HCT116 (cell line): ENCODE data around the gene KRT39. TPM values are rescaled to one million over a fixed set of nuclear protein-coding genes. Genes with fewer than 3 reads are reported as not detected.

Experiments
- ATAC-seq: fragments of 200-7000 bp; cut with Tn5 transposase; 2 replicates; pipeline ENCODE4 v1.9.1; 2020; ENCODE audit warnings: mild to moderate bottlenecking, moderate library complexity
- BruUV-seq: library from RNA; stranded (reverse); fragments of 400-500 nt; replicated peaks from 2 replicates; lab custom pipeline; 2021; lab: Mats Ljungman, UMichigan
- CTCF ChIA-PET: fragments of 300-600 bp; sonication (Branson Sonifier 250); formaldehyde crosslinking; loops from one replicate; lab custom pipeline; 2021; ENCODE audit warnings: antibody characterized with exemption; lab: Charles Lee
- POLR2A ChIA-PET: fragments of 300-600, 350-600 bp; sonication (Branson Sonifier 250); formaldehyde crosslinking; loops from one replicate; lab custom pipeline; 2021; ENCODE audit warnings: antibody characterized with exemption; lab: Charles Lee
- RAD21 ChIA-PET, 2 experiments: fragments of 300-600 bp; sonication (Branson Sonifier 250); formaldehyde crosslinking; loops; one replicate each; lab custom pipeline; 2023; ENCODE audit warnings: low total read pairs in 2 of 2; ENCODE audit not compliant: uncharacterized antibody in 2 of 2, unreplicated experiment in 2 of 2, low non-redundant PET in 1 of 2; lab: Charles Lee
- DNase-seq: peaks from one replicate; pipeline ENCODE4 v3.0.0-alpha.2; 2010; ENCODE audit warnings: low read depth, low spot score
- H2AFZ ChIP-seq: fragments of 200-600 bp; shearing (Covaris generic), sonication (generic); 2 replicates; pipeline ENCODE4 v1.6.1; 2017; ENCODE audit warnings: low read depth, mixed run types, mixed read lengths, antibody characterized with exemption, low read length; ENCODE audit not compliant: poor library complexity, severe bottlenecking
- H3K27ac ChIP-seq: 2 replicates; pipeline ENCODE4 v1.5.1; 2012; ENCODE audit warnings: low read depth, low read length
- H3K27me3 ChIP-seq: fragments of 200-600 bp; sonication (generic); 2 replicates; pipeline ENCODE4 v1.6.1; 2016; ENCODE audit warnings: mixed run types, low read length, mixed read lengths; ENCODE audit not compliant: insufficient read depth
- H3K36me3 ChIP-seq, 2 experiments: fragments of 200-500 bp in 1 of 2; fragments of 200-600 bp in 1 of 2; sonication (Bioruptor generic) in 1 of 2; sonication (generic) in 1 of 2; 2 replicates each; pipeline versions ENCODE4 v1.5.1 to v1.6.1; 2014 to 2016; ENCODE audit warnings: low read length in 2 of 2, inconsistent platforms in 1 of 2, mixed read lengths in 1 of 2, mixed run types in 1 of 2; ENCODE audit not compliant: insufficient read depth in 2 of 2, control insufficient read depth in 1 of 2
- H3K4me1 ChIP-seq, 2 experiments: fragments of 200-600 bp in 1 of 2; sonication (generic) in 1 of 2; 2 replicates each; pipeline versions ENCODE4 v1.5.1 to v1.6.1; 2012 to 2017; ENCODE audit warnings: low read length in 2 of 2, inconsistent platforms in 1 of 2, mild to moderate bottlenecking in 1 of 2, mixed read lengths in 1 of 2, mixed run types in 1 of 2, moderate library complexity in 1 of 2; ENCODE audit not compliant: insufficient read depth in 2 of 2, control insufficient read depth in 1 of 2
- H3K4me2 ChIP-seq: fragments of 200-600 bp; sonication (generic); 2 replicates; pipeline ENCODE4 v1.6.1; 2017; ENCODE audit warnings: mixed run types, low read length, mixed read lengths
- H3K4me3 ChIP-seq, 2 experiments: fragments of 200-600 bp in 1 of 2; sonication (generic) in 1 of 2; replicated peaks in 1 of 2; 2 replicates each; pipeline ENCODE4 v1.5.1; 2011 to 2016; ENCODE audit warnings: low read length in 2 of 2, control low read depth in 1 of 2, low read depth in 1 of 2, mild to moderate bottlenecking in 1 of 2, mixed read lengths in 1 of 2, mixed run types in 1 of 2
- H3K79me2 ChIP-seq: fragments of 200-600 bp; sonication (generic); 2 replicates; pipeline ENCODE4 v1.6.1; 2017; ENCODE audit warnings: mild to moderate bottlenecking, mixed run types, low read length, moderate library complexity, mixed read lengths; ENCODE audit not compliant: insufficient read depth
- H3K9ac ChIP-seq: fragments of 200-600 bp; sonication (generic); 2 replicates; pipeline ENCODE4 v1.6.1; 2016; ENCODE audit warnings: low read length, mixed read lengths
- H3K9me2 ChIP-seq: fragments of 200-600 bp; sonication (generic), shearing (Covaris generic); 2 replicates; pipeline ENCODE4 v1.6.1; 2017; ENCODE audit warnings: mixed run types, mild to moderate bottlenecking, moderate library complexity; ENCODE audit not compliant: insufficient read depth
- H3K9me3 ChIP-seq, 2 experiments: fragments of 200-500 bp in 1 of 2; fragments of 200-600 bp in 1 of 2; sonication (Bioruptor generic) in 1 of 2; sonication (generic) in 1 of 2; 2 replicates each; pipeline ENCODE4 v1.6.1; 2014 to 2017; ENCODE audit warnings: low read length in 2 of 2, mixed read lengths in 2 of 2, inconsistent platforms in 1 of 2, low read depth in 1 of 2, mild to moderate bottlenecking in 1 of 2, mixed run types in 1 of 2, moderate library complexity in 1 of 2; ENCODE audit not compliant: control insufficient read depth in 1 of 2, insufficient read depth in 1 of 2
- H4K20me1 ChIP-seq: fragments of 200-600 bp; sonication (generic), shearing (Covaris generic); 2 replicates; pipeline ENCODE4 v1.6.1; 2017; ENCODE audit warnings: mixed run types, mild to moderate bottlenecking, moderate library complexity; ENCODE audit not compliant: insufficient read depth
- ATF3 ChIP-seq: IDR thresholded peaks from 2 replicates; pipeline ENCODE4 v1.6.1; 2012
- CBX3 ChIP-seq: IDR thresholded peaks from 2 replicates; pipeline ENCODE4 v1.6.1; 2012; ENCODE audit warnings: low read depth
- CEBPB ChIP-seq: IDR thresholded peaks from 2 replicates; pipeline ENCODE4 v1.6.1; 2012; ENCODE audit warnings: low read depth
- EGR1 ChIP-seq: IDR thresholded peaks from 2 replicates; pipeline ENCODE4 v1.6.1; 2012; ENCODE audit warnings: low read depth
- ELF1 ChIP-seq: IDR thresholded peaks from 2 replicates; pipeline ENCODE4 v1.6.1; 2012; ENCODE audit warnings: low read depth, borderline replicate concordance
- EZH2 ChIP-seq: fragments of 200-600 bp; sonication (generic); IDR thresholded peaks from 2 replicates; pipeline ENCODE4 v1.6.1; 2017; ENCODE audit warnings: antibody characterized with exemption, mixed run types
- EZH2phosphoT487 ChIP-seq: fragments of 200-600 bp; IDR thresholded peaks from 2 replicates; pipeline ENCODE4 v1.6.1; 2018; ENCODE audit warnings: antibody characterized with exemption, borderline replicate concordance
- FOSL1 ChIP-seq: IDR thresholded peaks from 2 replicates; pipeline ENCODE4 v1.6.1; 2012; ENCODE audit warnings: low read depth
- JUND ChIP-seq: IDR thresholded peaks from 2 replicates; pipeline ENCODE4 v1.6.1; 2012
- POLR2A ChIP-seq: IDR thresholded peaks from 2 replicates; pipeline ENCODE4 v1.7.0; 2011; ENCODE audit warnings: borderline replicate concordance; ENCODE audit not compliant: insufficient read depth, insufficient read length; ENCODE audit errors: extremely low read depth
- POLR2AphosphoS5 ChIP-seq: IDR thresholded peaks from 2 replicates; pipeline ENCODE4 v1.6.1; 2011; ENCODE audit warnings: mild to moderate bottlenecking, low read depth, low read length, moderate library complexity
- RAD21 ChIP-seq: IDR thresholded peaks from 2 replicates; pipeline ENCODE4 v1.6.1; 2012; ENCODE audit warnings: low read depth, mild to moderate bottlenecking
- REST ChIP-seq: IDR thresholded peaks from 2 replicates; pipeline ENCODE4 v1.6.1; 2012; ENCODE audit warnings: low read depth
- SIN3A ChIP-seq: IDR thresholded peaks from 2 replicates; pipeline ENCODE4 v1.6.1; 2012; ENCODE audit warnings: low read depth
- SP1 ChIP-seq: IDR thresholded peaks from 2 replicates; pipeline ENCODE4 v1.6.1; 2012; ENCODE audit warnings: low read depth
- TCF7L2 ChIP-seq: IDR thresholded peaks from 2 replicates; pipeline ENCODE4 v1.7.0; 2011; ENCODE audit warnings: borderline replicate concordance, inconsistent platforms; ENCODE audit not compliant: insufficient read depth, insufficient read length; ENCODE audit errors: extremely low read depth
- YY1 ChIP-seq: IDR thresholded peaks from 2 replicates; pipeline ENCODE4 v1.6.1; 2011; ENCODE audit warnings: low read length, low read depth, moderate library complexity, mild to moderate bottlenecking; ENCODE audit not compliant: insufficient replicate concordance; ENCODE audit errors: extremely low read depth
- ZBTB33 ChIP-seq: IDR thresholded peaks from 2 replicates; pipeline ENCODE4 v1.6.1; 2011; ENCODE audit warnings: mild to moderate bottlenecking, low read length, moderate library complexity; ENCODE audit not compliant: insufficient replicate concordance; ENCODE audit errors: extremely low read depth
- ZFX ChIP-seq: fragments of 450-650 bp; IDR thresholded peaks from 2 replicates; pipeline ENCODE4 v1.6.1; 2017
- ZNF274 ChIP-seq: fragments of 200-500 bp; sonication (Bioruptor generic); IDR thresholded peaks from 2 replicates; pipeline ENCODE4 v1.6.1; 2014; ENCODE audit warnings: mild to moderate bottlenecking, low read depth, low read length, inconsistent platforms
- intact Hi-C: fragments of 100-400 bp; cut with micrococcal nuclease; formaldehyde crosslinking; loops from 2 replicates; pipeline ENCODE4 v1.10.0; 2022
- total RNA-seq: library from RNA; stranded (reverse); gene quantifications from one replicate; pipeline ENCODE4 v1.2.1, GENCODE V29; 2021; ENCODE audit not compliant: unreplicated experiment
- TF ChIP-seq, protein P1 (sequence below), 3 experiments: fragments of 200-600 bp in 1 of 3; sonication (generic) in 1 of 3; IDR thresholded peaks in 2 of 3; conservative IDR thresholded peaks in 1 of 3; 2 replicates each; pipeline ENCODE4 v1.5.1; 2012 to 2017; ENCODE audit warnings: low read depth in 2 of 3, low read length in 2 of 3, antibody characterized with exemption in 1 of 3, borderline replicate concordance in 1 of 3, control low read depth in 1 of 3, mild to moderate bottlenecking in 1 of 3, mixed read lengths in 1 of 3, mixed run types in 1 of 3, moderate library complexity in 1 of 3; ENCODE audit not compliant: insufficient read depth in 1 of 3

The KRT39 gene
- total RNA-seq, 1 experiment from 2014 or later = not detected

DNA sequence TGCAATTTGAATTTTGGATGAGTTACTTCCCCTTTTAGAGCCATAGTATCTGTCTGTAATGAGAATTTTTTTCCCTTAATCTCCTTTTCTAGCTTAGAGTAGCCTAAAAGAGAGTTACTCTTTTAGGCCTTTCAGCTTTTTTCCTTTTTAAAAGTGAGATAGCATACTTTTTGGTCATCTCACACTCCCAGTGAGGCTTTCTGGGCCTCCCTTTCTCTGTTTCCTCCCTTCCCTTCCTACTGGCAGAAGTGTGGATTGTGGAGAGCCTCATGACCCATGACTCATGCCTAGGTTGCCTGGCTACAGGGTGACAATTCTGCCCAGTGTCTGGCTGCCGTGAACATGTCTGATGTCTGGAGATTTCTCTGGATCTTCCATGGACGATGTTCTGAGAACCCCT lies 44.5 kb downstream of the KRT39 start:
- H3K79me2 ChIP-seq = no peaks in the 10 kb centered on the region
- peak overlapping the region; percentile 74 for H2AFZ ChIP-seq
- ATAC-seq = peak; percentile 96
- H3K27me3 ChIP-seq = no peaks in the 10 kb centered on the region
- H3K36me3 ChIP-seq = peaks cover 0 to 6% of the 10 kb centered on the region in 2 experiments; a peak in 1 of 4 replicates
- no peaks in the 10 kb centered on the region for H3K9me3 ChIP-seq
- DNase-seq = no peak
- H4K20me1 ChIP-seq = no peaks in the 10 kb centered on the region
- ChIA-PET POLR2A (no interaction called here), RAD21 (no interaction called here), CTCF (interaction anchor here (1.3 kb wide), 1 partner anchor 13 kb away, joined by 3 read pairs; no protein-coding TSS in a partner anchor)
- H3K9me2 ChIP-seq = no peaks in the 10 kb centered on the region
- H3K4me3 ChIP-seq = 0 out of 4 replicates have a peak overlapping the region, but pooled peaks of 1 of the 2 experiments have one; percentile 5
- H3K27ac ChIP-seq = peak overlapping the region; percentile 69
- peaks cover 20 to 40% of the 10 kb centered on the region in 2 experiments for H3K4me1 ChIP-seq
- BruUV-seq = TSS peak; percentile 44
- intact Hi-C loops = no loop called here
- peak overlapping the region; percentile 53 for H3K9ac ChIP-seq
- peak overlapping the region; percentile 55 for H3K4me2 ChIP-seq
- TF ChIP-seq POLR2AphosphoS5 (no peak), RAD21 (no peak), ZNF274 (no peak), EZH2phosphoT487 (no peak), TCF7L2 (no peak), ELF1 (no peak), SIN3A (no peak), ATF3 (no peak), JUND (peak; percentile 71), SP1 (0 out of 2 replicates have a peak, but pooled peaks have one; percentile 35), YY1 (peak; percentile 22), FOSL1 (peak; percentile 70), EZH2 (no peak), ZFX (peak; percentile 48; the same call in 1 of the 2 replicates), CEBPB (no peak), ZBTB33 (no peak), EGR1 (no peak), POLR2A (no peak), CBX3 (peak; percentile 77), REST (no peak)
- TF ChIP-seq, protein P1, sequence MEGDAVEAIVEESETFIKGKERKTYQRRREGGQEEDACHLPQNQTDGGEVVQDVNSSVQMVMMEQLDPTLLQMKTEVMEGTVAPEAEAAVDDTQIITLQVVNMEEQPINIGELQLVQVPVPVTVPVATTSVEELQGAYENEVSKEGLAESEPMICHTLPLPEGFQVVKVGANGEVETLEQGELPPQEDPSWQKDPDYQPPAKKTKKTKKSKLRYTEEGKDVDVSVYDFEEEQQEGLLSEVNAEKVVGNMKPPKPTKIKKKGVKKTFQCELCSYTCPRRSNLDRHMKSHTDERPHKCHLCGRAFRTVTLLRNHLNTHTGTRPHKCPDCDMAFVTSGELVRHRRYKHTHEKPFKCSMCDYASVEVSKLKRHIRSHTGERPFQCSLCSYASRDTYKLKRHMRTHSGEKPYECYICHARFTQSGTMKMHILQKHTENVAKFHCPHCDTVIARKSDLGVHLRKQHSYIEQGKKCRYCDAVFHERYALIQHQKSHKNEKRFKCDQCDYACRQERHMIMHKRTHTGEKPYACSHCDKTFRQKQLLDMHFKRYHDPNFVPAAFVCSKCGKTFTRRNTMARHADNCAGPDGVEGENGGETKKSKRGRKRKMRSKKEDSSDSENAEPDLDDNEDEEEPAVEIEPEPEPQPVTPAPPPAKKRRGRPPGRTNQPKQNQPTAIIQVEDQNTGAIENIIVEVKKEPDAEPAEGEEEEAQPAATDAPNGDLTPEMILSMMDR (IDR thresholded peaks at IDR 0.05 in 2 of 3, conservative IDR thresholded peaks at IDR 0.05 in 1 of 3; ENCODE audit: borderline replicate concordance in 1 of 3, insufficient read depth in 1 of 3, low read depth in 2 of 3, low read length in 2 of 3) = no peak
